SK-N-SH treated with all-trans-retinoic acid at 6 μM for 48 hours (cell line): Measurements from ENCODE around the gene PDSS2.

Experiments
- ATAC-seq: fragments of 200-7000 bp; cut with Tn5 transposase; 3 replicates; pipeline ENCODE4 v1.9.1; 2020; ENCODE audit warnings: mild to moderate bottlenecking, moderate library complexity
- ARNTL ChIP-seq: fragments of 450-650 bp; formaldehyde crosslinking; IDR thresholded peaks from 2 replicates; pipeline ENCODE4 v1.5.0; 2020; ENCODE audit warnings: low read depth, mild to moderate bottlenecking, moderate library complexity, borderline replicate concordance
- BACH2 ChIP-seq: fragments of 250-450 bp; sonication (Bioruptor Pico); IDR thresholded peaks from 2 replicates; pipeline ENCODE4 v1.9.0; 2021; ENCODE audit warnings: mild to moderate bottlenecking, borderline replicate concordance
- CSDC2 ChIP-seq: fragments of 250-450 bp; sonication (Bioruptor Pico); IDR thresholded peaks from 2 replicates; pipeline ENCODE4 v1.5.0; 2020; ENCODE audit warnings: mild to moderate bottlenecking, moderate library complexity
- ESRRG ChIP-seq: fragments of 250-450 bp; sonication (Bioruptor Pico); IDR thresholded peaks from 2 replicates; pipeline ENCODE4 v1.6.1; 2021; ENCODE audit warnings: mild to moderate bottlenecking
- GLIS3 ChIP-seq: fragments of 250-450 bp; sonication (Bioruptor Pico); IDR thresholded peaks from 2 replicates; pipeline ENCODE4 v1.5.0; 2020; ENCODE audit warnings: mild to moderate bottlenecking, moderate library complexity
- PPARA ChIP-seq: fragments of 250-450 bp; sonication (Bioruptor Pico); IDR thresholded peaks from 2 replicates; pipeline ENCODE4 v1.5.0; 2020; ENCODE audit warnings: mild to moderate bottlenecking, borderline replicate concordance
- SNAI2 ChIP-seq: fragments of 250-450 bp; sonication (Bioruptor Pico); IDR thresholded peaks from 2 replicates; pipeline ENCODE4 v1.5.0; 2020; ENCODE audit warnings: mild to moderate bottlenecking, moderate library complexity
- TCF4 ChIP-seq: fragments of 250-450 bp; sonication (Bioruptor Pico); IDR thresholded peaks from 2 replicates; pipeline ENCODE4 v1.8.0; 2021; ENCODE audit warnings: mild to moderate bottlenecking, moderate library complexity, borderline replicate concordance
- TOX ChIP-seq: fragments of 250-450 bp; sonication (Bioruptor Pico); IDR thresholded peaks from 2 replicates; pipeline ENCODE4 v1.8.0; 2021; ENCODE audit warnings: mild to moderate bottlenecking, moderate library complexity, borderline replicate concordance
- ZC3H10 ChIP-seq: fragments of 250-450 bp; sonication (Bioruptor Pico); IDR thresholded peaks from 2 replicates; pipeline ENCODE4 v1.5.1; 2021; ENCODE audit warnings: mild to moderate bottlenecking, moderate library complexity
- ZFP3 ChIP-seq: fragments of 250-450 bp; sonication (Bioruptor Pico); IDR thresholded peaks from 2 replicates; pipeline ENCODE4 v1.5.0; 2020; ENCODE audit warnings: mild to moderate bottlenecking, moderate library complexity
- ZNF565 ChIP-seq: fragments of 450-650 bp; formaldehyde crosslinking; conservative IDR thresholded peaks from 2 replicates; pipeline ENCODE4 v1.5.0; 2020; ENCODE audit warnings: low read depth, mild to moderate bottlenecking, moderate library complexity
- ZNF70 ChIP-seq: fragments of 450-650 bp; formaldehyde crosslinking; IDR thresholded peaks from 2 replicates; pipeline ENCODE4 v1.5.0; 2020; ENCODE audit warnings: mild to moderate bottlenecking, moderate library complexity
- ZNF8 ChIP-seq: fragments of 450-650 bp; formaldehyde crosslinking; IDR thresholded peaks from 2 replicates; pipeline ENCODE4 v1.5.0; 2020; ENCODE audit warnings: mild to moderate bottlenecking, moderate library complexity
- TF ChIP-seq, protein P1 (sequence below): fragments of 250-450 bp; sonication (Bioruptor Pico); IDR thresholded peaks from 2 replicates; pipeline ENCODE4 v1.5.0; 2020; ENCODE audit warnings: mild to moderate bottlenecking, moderate library complexity
- TF ChIP-seq, protein P2 (sequence below): fragments of 250-450 bp; sonication (Bioruptor Pico); IDR thresholded peaks from 2 replicates; pipeline ENCODE4 v1.5.1; 2021; ENCODE audit warnings: mild to moderate bottlenecking, moderate library complexity
- TF ChIP-seq, protein P3 (sequence below): fragments of 250-450 bp; sonication (Bioruptor Pico); IDR thresholded peaks from 2 replicates; pipeline ENCODE4 v1.8.0; 2020; ENCODE audit warnings: mild to moderate bottlenecking, moderate library complexity, borderline replicate concordance

Gene PDSS2

DNA sequence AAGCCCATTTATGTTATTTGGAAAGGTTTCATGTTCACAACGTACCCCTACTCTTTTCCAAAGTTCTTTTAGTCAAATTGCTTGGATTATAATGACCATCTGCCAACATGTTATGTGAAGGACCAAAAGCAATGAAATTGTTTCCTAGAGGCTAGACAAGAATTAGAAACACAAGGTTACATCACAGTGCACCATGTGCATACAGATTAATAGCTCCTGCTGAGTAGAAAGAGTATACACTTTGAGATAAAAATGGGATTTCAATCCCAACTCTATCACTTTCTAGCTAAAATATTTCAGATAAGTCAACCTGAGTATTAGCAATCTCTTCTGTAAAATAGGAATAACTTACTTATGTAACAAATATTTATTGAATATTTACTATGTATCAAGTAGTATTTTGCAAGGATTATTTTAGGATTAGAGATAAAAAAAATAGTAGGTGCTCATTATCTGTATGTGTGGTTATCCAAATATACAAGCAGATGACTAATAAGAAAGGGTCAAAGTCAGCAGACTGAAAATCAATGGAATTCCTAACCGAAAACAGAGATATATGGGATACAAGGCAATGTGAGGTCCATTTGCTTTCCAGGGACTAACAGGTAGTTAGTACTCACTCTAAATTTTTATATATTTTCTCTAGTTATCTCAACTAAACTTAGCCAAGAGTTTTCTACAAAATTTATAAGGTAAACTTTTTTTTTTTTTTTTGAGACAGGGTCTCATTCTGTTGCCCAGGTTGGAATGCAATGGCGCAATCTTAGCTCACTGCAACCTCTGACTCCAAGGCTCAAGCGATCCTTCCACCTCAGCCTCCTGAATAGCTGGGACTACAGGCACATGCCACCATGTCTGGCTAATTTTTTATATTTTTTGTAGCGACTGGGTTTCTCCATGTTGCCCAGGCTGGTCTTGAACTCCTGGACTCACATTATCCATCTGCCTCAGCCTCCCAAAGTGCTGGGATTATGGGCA, 127.7 kb downstream of the PDSS2 start:
- TF ChIP-seq ZFP3 (CRISPR knock-in tag) (no peak), ZC3H10 (CRISPR knock-in tag) (no peak), GLIS3 (CRISPR knock-in tag) (no peak), ESRRG (CRISPR knock-in tag) (no peak), ZNF8 (CRISPR knock-in tag) (no peak), ZNF565 (CRISPR knock-in tag) (no peak), ARNTL (CRISPR knock-in tag) (no peak), CSDC2 (CRISPR knock-in tag) (no peak), TOX (CRISPR knock-in tag) (no peak), PPARA (no peak), ZNF70 (CRISPR knock-in tag) (no peak)
- TF ChIP-seq, protein P1, sequence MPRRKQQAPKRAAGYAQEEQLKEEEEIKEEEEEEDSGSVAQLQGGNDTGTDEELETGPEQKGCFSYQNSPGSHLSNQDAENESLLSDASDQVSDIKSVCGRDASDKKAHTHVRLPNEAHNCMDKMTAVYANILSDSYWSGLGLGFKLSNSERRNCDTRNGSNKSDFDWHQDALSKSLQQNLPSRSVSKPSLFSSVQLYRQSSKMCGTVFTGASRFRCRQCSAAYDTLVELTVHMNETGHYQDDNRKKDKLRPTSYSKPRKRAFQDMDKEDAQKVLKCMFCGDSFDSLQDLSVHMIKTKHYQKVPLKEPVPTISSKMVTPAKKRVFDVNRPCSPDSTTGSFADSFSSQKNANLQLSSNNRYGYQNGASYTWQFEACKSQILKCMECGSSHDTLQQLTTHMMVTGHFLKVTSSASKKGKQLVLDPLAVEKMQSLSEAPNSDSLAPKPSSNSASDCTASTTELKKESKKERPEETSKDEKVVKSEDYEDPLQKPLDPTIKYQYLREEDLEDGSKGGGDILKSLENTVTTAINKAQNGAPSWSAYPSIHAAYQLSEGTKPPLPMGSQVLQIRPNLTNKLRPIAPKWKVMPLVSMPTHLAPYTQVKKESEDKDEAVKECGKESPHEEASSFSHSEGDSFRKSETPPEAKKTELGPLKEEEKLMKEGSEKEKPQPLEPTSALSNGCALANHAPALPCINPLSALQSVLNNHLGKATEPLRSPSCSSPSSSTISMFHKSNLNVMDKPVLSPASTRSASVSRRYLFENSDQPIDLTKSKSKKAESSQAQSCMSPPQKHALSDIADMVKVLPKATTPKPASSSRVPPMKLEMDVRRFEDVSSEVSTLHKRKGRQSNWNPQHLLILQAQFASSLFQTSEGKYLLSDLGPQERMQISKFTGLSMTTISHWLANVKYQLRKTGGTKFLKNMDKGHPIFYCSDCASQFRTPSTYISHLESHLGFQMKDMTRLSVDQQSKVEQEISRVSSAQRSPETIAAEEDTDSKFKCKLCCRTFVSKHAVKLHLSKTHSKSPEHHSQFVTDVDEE (CRISPR knock-in tag), result no peak
- TF ChIP-seq, protein P2, sequence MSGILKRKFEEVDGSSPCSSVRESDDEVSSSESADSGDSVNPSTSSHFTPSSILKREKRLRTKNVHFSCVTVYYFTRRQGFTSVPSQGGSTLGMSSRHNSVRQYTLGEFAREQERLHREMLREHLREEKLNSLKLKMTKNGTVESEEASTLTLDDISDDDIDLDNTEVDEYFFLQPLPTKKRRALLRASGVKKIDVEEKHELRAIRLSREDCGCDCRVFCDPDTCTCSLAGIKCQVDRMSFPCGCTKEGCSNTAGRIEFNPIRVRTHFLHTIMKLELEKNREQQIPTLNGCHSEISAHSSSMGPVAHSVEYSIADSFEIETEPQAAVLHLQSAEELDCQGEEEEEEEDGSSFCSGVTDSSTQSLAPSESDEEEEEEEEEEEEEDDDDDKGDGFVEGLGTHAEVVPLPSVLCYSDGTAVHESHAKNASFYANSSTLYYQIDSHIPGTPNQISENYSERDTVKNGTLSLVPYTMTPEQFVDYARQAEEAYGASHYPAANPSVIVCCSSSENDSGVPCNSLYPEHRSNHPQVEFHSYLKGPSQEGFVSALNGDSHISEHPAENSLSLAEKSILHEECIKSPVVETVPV (CRISPR knock-in tag), result no peak
- TF ChIP-seq, protein P3, sequence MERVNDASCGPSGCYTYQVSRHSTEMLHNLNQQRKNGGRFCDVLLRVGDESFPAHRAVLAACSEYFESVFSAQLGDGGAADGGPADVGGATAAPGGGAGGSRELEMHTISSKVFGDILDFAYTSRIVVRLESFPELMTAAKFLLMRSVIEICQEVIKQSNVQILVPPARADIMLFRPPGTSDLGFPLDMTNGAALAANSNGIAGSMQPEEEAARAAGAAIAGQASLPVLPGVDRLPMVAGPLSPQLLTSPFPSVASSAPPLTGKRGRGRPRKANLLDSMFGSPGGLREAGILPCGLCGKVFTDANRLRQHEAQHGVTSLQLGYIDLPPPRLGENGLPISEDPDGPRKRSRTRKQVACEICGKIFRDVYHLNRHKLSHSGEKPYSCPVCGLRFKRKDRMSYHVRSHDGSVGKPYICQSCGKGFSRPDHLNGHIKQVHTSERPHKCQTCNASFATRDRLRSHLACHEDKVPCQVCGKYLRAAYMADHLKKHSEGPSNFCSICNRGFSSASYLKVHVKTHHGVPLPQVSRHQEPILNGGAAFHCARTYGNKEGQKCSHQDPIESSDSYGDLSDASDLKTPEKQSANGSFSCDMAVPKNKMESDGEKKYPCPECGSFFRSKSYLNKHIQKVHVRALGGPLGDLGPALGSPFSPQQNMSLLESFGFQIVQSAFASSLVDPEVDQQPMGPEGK (CRISPR knock-in tag), result no peak
- TF ChIP-seq, all 23 proteins: peak for 0
- ATAC-seq, result no peak

DNA sequence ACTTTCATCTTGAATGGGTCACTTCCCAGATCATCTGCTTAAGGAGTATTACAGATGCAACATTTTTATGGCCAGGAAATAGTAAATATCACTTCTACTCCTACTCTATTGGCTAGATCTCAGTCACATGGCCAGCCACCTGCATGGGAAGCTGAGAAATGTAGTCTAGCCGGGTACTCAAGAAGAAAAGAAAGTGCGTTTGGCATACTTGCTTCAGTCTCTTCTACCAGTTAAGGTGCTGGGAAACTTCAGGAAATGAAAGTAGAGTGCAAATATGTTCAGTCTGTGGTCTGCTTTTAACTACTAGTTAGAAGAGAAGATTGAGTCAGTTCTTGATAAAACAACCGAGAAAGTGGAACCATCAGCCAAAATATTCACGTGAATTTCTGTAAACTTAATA, 129.2 kb downstream of the PDSS2 start:
- no peak for ATAC-seq
- TF ChIP-seq ZC3H10 (CRISPR knock-in tag), result no peak
- TF ChIP-seq CSDC2 (CRISPR knock-in tag), result no peak
- TF ChIP-seq, protein P1 (CRISPR knock-in tag), result no peak
- no peak for TF ChIP-seq GLIS3 (CRISPR knock-in tag)
- no peak for TF ChIP-seq SNAI2 (CRISPR knock-in tag)
- no peak for TF ChIP-seq ZNF70 (CRISPR knock-in tag)
- TF ChIP-seq ESRRG (CRISPR knock-in tag), result no peak
- no peak for TF ChIP-seq ZFP3 (CRISPR knock-in tag)
- no peak for TF ChIP-seq BACH2 (CRISPR knock-in tag)
- TF ChIP-seq TCF4 (CRISPR knock-in tag), result no peak
- TF ChIP-seq, protein P3 (CRISPR knock-in tag), result no peak
